GM18499 (cell line): ENCODE results near the gene TRUB1.
"Not testable (repeated sequence)": the region's sequence is repeated elsewhere in the genome, so short reads cannot be mapped to it uniquely, and the experiment has no call there.

ENCODE experiments used
- ATAC-seq: cut with Tn5 transposase; IDR thresholded peaks from one replicate; pipeline ENCODE4 v1.9.1; 2021; ENCODE audit warnings: moderate number of reproducible peaks; ENCODE audit not compliant: insufficient read depth, unreplicated experiment

TRUB1 gene

DNA sequence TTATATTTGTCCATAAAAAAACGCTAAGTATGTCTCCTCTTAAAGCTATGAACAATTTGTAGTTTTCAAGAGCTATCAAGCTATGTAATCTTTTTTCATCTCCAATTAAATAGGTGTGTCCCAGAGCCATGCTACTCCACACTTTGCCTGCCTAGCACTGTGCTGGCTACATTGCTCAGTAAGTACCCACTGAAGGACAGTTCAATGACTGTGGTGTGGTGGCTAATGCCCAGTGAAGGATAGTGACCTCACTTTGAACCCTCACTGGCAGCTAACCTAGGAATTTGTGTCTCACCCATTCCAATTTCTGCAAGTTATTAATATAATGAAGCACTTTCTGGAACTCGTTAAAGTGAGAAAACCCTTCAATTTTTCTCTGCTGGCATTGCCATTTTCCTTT, 14.4 kb upstream of the TRUB1 start:
- ATAC-seq, result no peak

DNA sequence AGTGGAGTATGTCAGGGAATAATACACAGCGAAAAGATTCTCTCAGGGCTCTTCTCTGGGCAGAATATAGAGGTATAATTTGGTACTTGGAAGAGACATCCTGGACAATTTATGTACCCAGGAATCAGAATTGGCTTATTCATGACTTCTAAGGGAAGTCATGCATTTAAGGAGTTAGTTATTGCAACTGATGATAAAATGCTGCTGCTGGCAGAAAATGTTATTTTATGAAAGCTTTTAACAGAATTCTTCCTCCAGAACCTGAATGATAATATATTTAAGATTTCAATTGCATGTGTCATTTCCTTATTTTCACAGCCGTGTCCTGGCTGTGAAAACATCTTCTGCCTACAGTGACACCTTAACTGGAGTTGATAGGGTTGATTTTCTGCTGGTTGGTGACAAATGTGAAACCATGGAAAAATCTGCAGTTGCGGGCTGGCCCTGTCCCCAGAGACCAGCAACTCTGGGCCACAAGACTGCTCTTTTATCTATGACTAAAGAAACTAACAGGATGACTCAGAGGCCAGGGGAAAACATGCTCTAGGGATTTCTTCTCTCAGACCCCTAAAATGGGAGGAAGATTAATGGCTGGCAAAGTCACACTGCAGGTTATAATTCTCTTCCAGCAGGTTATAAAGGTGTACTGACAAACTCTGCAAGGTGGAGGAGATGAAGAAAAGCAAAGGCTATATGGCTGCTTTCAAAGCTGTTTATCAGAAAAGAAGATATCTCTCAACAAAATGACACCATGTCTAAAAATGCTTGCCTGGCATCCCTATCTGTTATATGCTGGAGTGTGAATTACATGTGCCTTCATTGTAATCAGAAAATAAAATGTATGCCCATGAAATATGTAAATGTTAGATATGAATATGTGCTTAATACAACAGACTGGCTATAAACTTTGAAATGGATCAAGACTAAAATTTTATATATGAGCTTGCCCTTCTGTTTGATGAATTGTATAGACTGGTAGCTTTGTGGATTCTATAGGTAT, 12.1 kb upstream of the TRUB1 start:
- peak; percentile 92 for ATAC-seq

DNA sequence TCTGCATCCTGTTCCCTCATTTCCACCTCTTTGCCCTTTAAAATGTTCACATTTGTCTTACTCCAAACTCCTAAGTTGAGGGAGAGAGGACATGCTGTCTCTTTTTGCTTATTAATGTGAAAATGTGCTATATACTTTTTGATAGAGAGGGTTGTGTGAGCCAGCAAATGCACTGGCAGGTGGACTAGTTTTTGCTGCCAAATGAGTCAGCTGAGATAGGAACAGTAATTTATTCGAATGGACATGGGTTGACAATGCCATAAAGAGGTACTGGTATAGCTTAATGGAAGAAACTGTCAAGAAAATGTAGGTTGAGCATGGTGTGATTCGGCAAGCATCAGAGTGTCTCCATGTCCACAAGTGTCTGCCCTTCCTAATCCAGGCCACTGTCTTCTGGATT, 9.2 kb upstream of the TRUB1 start:
- ATAC-seq, result no peak

DNA sequence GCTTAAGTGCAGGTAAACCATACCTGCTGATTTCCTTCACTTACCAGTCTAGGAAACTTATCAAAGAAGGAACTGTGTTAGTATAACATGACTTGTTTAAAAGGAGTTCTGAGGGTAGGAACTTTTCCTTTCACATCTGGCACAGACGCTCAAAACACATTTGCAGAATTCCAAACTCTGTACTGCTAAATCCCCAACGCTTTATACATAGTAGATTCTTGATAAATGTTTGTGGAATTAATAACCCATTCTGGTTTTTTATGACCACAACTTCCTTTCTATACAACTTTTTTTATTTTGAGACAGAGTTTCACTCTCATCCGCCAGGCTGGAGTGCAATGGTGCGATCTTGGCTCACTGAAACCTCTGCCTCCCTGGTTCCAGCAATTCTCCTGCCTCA, 7.7 kb upstream of the TRUB1 start:
- no peak for ATAC-seq

DNA sequence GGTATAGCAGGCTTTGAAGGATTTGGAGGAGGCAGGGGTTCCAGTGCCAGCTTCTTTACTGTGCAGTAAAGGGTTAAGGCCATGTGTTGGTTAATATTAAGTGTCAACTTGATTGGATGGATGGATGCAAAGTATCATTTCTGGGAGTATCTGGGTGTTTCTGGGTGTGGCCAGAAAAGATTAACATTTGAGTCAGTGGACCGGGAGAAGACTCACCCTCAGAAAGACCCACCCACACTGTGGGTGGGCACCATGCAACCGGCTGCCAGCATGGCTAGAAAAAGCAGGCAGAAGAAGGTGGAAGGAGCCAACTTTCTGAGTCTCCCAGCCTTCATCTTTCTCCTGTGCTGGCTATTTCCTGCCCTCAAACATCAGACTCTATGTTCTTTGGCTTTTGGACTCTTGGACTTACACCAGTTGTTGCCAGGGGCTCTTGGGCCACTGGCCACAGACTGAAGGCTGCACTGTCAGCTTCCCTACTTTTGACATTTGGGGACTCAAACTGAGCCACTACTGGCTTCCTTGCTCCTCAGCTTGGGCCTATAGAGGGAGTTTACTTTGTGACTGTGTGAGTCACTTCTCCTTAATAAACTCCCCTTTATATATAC, 6.8 kb upstream of the TRUB1 start:
- ATAC-seq, result no peak

- ATAC-seq, result no peak
Measured at GRCh38 chr10:114932225-114932624, 5.8 kb upstream of the TRUB1 start.

DNA sequence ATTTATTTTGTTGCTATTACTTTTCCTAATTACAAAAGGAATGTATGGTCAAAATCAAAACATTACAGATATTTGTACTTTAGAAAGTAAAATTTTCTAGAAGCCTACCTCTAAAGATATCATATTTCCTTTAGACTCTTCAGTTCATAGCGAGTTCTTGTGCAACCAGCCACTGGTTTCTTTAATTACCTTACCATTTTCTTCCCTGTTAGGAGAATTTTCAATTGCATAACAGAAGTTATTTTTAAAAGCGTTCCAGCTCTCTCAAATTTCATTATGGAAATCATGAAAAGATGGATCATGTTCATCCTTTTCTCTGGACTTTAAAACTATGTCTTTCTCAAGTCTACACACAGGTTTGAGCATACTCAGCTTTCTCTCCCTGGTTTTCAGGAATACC, 5.0 kb upstream of the TRUB1 start:
- ATAC-seq, result no peak

- ATAC-seq, result no peak
Measured at GRCh38 chr10:114933588-114933987, 4.4 kb upstream of the TRUB1 start.

DNA sequence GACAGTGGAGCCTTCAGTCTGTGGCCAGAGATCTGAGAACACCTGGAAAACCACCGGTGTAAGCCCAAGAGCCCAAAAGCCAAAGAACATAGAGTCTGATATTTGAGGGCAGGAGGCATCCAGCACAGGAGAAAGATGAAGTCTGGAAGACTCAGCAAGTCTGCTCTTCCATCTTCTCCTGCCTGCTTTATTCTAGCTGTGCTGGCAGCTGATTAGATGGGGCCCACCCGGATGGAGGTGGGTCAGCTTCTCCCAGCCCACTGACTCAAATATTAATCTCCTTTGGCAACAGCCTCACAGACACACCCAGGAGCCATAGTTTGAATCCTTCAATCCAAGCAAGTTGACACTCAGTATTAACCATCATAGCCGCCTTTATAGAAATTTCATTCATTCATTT, 4.0 kb upstream of the TRUB1 start:
- not testable (repeated sequence) for ATAC-seq

DNA sequence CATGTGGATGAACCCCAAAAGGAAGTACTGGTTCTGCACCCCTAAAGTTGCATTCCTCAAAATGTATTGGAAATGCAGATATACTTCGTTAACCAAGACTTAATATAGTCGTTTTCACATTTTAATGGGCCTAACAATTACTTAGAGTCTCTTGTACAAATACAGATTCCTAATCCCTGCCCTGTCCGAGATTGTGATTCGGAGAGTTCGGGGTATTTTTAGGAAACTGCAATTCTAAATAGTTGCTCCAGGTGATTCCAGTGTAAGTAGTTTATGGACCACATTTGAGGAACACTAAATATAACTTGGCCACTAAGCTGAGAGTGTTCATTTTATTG, 830 bp downstream of the TRUB1 start:
- ATAC-seq, result no peak

- ATAC-seq, result no peak
Measured at GRCh38 chr10:114940735-114941134, 2.7 kb downstream of the TRUB1 start.

GRCh38 chr10:114943000-114943399, 5.0 kb downstream of the TRUB1 start:
- ATAC-seq, result no peak

DNA sequence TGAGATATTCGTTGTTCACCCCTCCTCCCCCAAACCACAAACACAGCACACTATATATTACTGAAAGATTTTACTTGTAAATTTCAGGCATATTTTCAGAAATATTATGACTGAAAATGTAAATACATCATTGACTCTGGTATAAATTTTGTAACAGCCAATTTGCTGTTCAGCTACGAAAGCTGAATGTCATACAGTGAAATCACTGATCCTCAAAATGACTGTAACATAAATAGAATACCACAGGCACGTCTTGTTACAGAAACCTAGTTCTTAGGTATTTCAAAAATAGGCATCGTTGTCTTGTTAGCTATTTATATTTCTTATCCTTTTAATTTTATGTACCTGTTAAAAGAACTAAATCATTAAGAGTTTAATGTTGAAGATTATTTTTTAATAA, 15.1 kb downstream of the TRUB1 start:
- peak; percentile 79 for ATAC-seq

GRCh38 chr10:114955984-114956383, 18.0 kb downstream of the TRUB1 start:
- ATAC-seq, result no peak

DNA sequence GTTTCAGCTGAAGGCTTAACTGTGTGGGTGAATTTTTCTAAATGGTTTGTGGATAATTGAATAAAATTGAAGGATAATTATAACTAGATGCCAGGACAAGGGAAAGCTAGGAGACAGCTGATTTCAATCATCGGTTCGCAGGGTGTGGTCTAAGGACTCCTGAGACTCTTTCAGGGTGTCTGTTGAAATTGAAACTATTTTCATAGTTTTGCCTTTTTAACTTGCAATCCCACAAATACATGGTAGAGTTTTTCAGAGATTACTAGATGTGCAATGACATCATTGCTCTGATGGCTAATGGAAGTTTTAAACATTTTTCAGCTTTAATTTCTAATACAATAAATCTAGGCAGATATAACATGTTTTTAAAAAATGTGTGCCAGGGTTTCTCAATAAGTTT, 18.5 kb downstream of the TRUB1 start:
- no peak for ATAC-seq

DNA sequence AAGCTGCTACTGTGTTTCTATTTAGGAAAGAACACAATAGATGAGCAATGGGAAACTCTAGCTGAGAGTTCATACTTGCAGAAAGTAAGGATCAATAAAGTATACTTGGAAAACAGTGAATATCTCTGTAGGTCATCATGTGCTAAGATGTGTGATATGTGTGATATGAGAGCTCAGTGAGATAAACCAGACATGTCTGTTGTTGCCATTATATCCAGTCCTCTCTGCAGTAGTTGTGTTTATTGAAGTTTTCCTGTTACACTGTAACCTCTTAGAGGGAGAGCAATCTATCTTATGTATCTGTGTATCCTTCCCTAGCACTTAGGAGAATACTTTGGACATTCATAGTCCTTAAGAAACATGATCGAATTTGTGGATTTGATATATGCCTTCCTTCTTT, 19.1 kb downstream of the TRUB1 start:
- ATAC-seq, result no peak

GRCh38 chr10:114957673-114958072, 19.7 kb downstream of the TRUB1 start:
- no peak for ATAC-seq

DNA sequence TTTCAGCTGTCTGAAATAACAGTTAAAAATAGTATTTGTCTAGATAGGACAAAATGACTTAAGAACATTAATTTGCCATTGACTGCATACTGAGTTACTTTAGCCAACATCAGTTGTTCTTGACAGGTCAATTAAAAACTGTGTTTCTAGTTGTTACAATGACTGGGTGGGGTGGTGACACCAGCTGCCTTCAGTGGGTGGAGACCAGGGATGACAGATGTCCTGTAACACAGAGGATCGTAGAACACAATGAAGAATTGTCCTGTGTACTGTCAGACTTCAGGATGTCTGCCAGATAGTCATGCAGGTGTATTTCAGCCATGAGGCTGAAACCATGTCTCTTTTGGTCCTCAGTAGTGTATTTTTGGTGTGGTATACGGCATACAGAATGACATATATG, 24.4 kb downstream of the TRUB1 start:
- no peak for ATAC-seq

- no peak for ATAC-seq
Measured at GRCh38 chr10:114963908-114964307, 25.9 kb downstream of the TRUB1 start.

DNA sequence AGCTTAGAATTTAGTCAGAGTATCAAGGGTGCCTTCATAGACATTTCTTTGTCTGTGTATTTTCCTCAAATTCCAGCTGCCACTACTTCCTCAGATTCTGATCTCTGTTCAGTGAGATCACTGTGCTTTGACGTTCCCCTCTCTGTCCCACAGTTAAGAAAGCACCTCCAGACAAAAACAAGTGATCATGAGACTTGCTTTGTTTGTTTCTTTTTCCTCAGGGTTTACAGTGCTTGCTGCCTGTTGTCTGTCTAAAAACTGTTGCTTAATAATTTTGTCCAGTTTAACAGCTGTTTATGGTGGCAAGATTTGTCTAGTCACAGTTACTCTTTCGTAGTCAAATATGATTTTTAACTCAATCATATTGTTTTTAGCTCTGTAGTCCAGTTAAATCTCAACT, 29.1 kb downstream of the TRUB1 start:
- no peak for ATAC-seq

- ATAC-seq, result no peak
Measured at GRCh38 chr10:114970515-114970914, 32.5 kb downstream of the TRUB1 start.

- ATAC-seq, result no peak
Measured at GRCh38 chr10:114973306-114973705, 35.3 kb downstream of the TRUB1 start.
